Stomach (tissue), 4 donors: ENCODE results near the gene SEC22B.
"Not testable (repeated sequence)": the region's sequence is repeated elsewhere in the genome, so short reads cannot be mapped to it uniquely, and the experiment has no call there.

ENCODE experiments used
- POLR2A ChIP-seq, 4 donors: fragments of 450-650 bp; IDR thresholded peaks; one replicate each; pipeline ENCODE4 v1.6.1; 2016; ENCODE audit warnings: antibody characterized with exemption in 4 of 4, control low read depth in 2 of 4, mild to moderate bottlenecking in 1 of 4, moderate library complexity in 1 of 4
- POLR2AphosphoS5 ChIP-seq, 3 donors: sonication (generic); formaldehyde crosslinking; IDR thresholded peaks; one replicate each; pipeline ENCODE4 v1.6.1; 2016; ENCODE audit warnings: antibody characterized with exemption in 3 of 3

DNA sequence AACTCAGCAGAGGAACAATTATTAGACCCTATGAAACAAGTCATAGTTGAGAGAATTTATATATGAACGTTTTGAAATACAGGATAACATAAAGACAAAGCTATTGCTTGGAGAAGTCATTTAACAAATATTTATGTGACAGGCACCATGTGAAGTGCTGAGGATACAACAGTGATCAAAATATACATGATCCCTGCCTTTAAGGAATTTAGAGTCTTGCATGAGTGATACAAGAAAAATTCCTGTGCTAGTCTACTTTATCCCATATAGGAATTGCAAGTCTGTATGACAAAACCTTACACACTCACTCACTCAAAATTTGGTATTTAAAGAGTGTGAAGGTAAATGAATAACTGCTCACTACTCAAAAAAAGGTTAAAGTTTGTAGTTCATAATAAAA, 17.8 kb downstream of the SEC22B start:
- TF ChIP-seq POLR2A, POLR2AphosphoS5 (IDR thresholded peaks at IDR 0.05): not testable (repeated sequence)
